ENCODE results near the gene UNC13A. TPM values are rescaled to one million over a fixed set of nuclear protein-coding genes. Genes with fewer than 3 reads are reported as not detected.

The UNC13A gene
- total RNA-seq, 6 experiments from 2014 or later = 0.07 to 0.71 (median 0.21) TPM

- no peaks in the 10 kb centered on the region for H3K9me3 Mint-ChIP-seq
- H3K36me3 Mint-ChIP-seq (ENCODE audit: low read depth) = 0 out of 2 replicates have a peak, but pooled peaks cover 2% of the 10 kb centered on the region
- H3K4me3 Mint-ChIP-seq = no peak overlapping the region
- peak; percentile 55 for TF ChIP-seq CTCF (IDR thresholded peaks at IDR 0.05)
- peaks cover 8% of the 10 kb centered on the region for H3K27me3 Mint-ChIP-seq (ENCODE audit: insufficient read depth)
- H3K27ac Mint-ChIP-seq = no peak overlapping the region
- peaks cover 30% of the 10 kb centered on the region for H3K4me1 Mint-ChIP-seq (ENCODE audit: low read depth)
- no peak for DNase-seq
Observed at GRCh38 chr19:17677002-17677401, 11.2 kb downstream of the UNC13A start.

GRCh38 chr19:17676295-17676694 is 11.9 kb downstream of the UNC13A start:
- peaks cover 27% of the 10 kb centered on the region for H3K4me1 Mint-ChIP-seq (ENCODE audit: low read depth)
- no peak for TF ChIP-seq CTCF (IDR thresholded peaks at IDR 0.05)
- H3K36me3 Mint-ChIP-seq (ENCODE audit: low read depth) = 0 out of 2 replicates have a peak, but pooled peaks cover 5% of the 10 kb centered on the region
- no peak overlapping the region for H3K4me3 Mint-ChIP-seq
- DNase-seq = no peak
- H3K27ac Mint-ChIP-seq = no peak overlapping the region
- no peaks in the 10 kb centered on the region for H3K9me3 Mint-ChIP-seq
- peaks cover 8% of the 10 kb centered on the region for H3K27me3 Mint-ChIP-seq (ENCODE audit: insufficient read depth)

GRCh38 chr19:17673937-17674799 is 14.0 kb downstream of the UNC13A start:
- no peak for DNase-seq
- TF ChIP-seq CTCF (IDR thresholded peaks at IDR 0.05) = no peak
- peaks cover 7% of the 10 kb centered on the region for H3K4me1 Mint-ChIP-seq (ENCODE audit: low read depth)
- H3K27me3 Mint-ChIP-seq (ENCODE audit: insufficient read depth) = peaks cover 10% of the 10 kb centered on the region
- H3K4me3 Mint-ChIP-seq = no peak overlapping the region
- H3K36me3 Mint-ChIP-seq (ENCODE audit: low read depth) = 0 out of 2 replicates have a peak, but pooled peaks cover 5% of the 10 kb centered on the region
- H3K27ac Mint-ChIP-seq = no peak overlapping the region
- no peaks in the 10 kb centered on the region for H3K9me3 Mint-ChIP-seq

- Mint-ChIP-seq H3K27me3 (ENCODE audit: insufficient read depth) (peaks cover 14% of the 10 kb centered on the region), H3K4me1 (ENCODE audit: low read depth) (no peaks in the 10 kb centered on the region), H3K4me3 (no peak overlapping the region), H3K27ac (no peak overlapping the region), H3K36me3 (ENCODE audit: low read depth) (0 out of 2 replicates have a peak, but pooled peaks cover 5% of the 10 kb centered on the region), H3K9me3 (no peaks in the 10 kb centered on the region)
- TF ChIP-seq CTCF (IDR thresholded peaks at IDR 0.05) = no peak
- DNase-seq = peak; percentile 58
Observed at GRCh38 chr19:17671906-17672305, 16.2 kb downstream of the UNC13A start.

- 0 out of 2 replicates have a peak, but pooled peaks cover 5% of the 10 kb centered on the region for H3K36me3 Mint-ChIP-seq (ENCODE audit: low read depth)
- H3K9me3 Mint-ChIP-seq = peaks cover 13% of the 10 kb centered on the region
- H3K27me3 Mint-ChIP-seq (ENCODE audit: insufficient read depth) = peaks cover 22% of the 10 kb centered on the region
- no peak overlapping the region for H3K27ac Mint-ChIP-seq
- TF ChIP-seq CTCF (IDR thresholded peaks at IDR 0.05) = no peak
- no peak for DNase-seq
- H3K4me3 Mint-ChIP-seq = no peak overlapping the region
- no peaks in the 10 kb centered on the region for H3K4me1 Mint-ChIP-seq (ENCODE audit: low read depth)
Observed at GRCh38 chr19:17669419-17669818, 18.7 kb downstream of the UNC13A start.

Measured in HFFc6 (cell line).